WTC11 (cell line): ENCODE data around the gene MAS1. TPM values are rescaled to one million over a fixed set of nuclear protein-coding genes. Genes with fewer than 3 reads are reported as not detected.
"Not testable (repeated sequence)": the region's sequence is repeated elsewhere in the genome, so short reads cannot be mapped to it uniquely, and the experiment has no call there.

Source experiments
- ATAC-seq: fragments of 200-7000 bp; cut with Tn5 transposase; 2 replicates; pipeline ENCODE4 v1.10.0; 2021; ENCODE audit warnings: mild to moderate bottlenecking, moderate library complexity
- CTCF ChIA-PET: fragments of 300-600 bp; sonication (Branson Sonifier 250); formaldehyde crosslinking; loops from one replicate; lab custom pipeline; 2021; ENCODE audit warnings: antibody characterized with exemption; lab: Charles Lee
- POLR2A ChIA-PET: fragments of 350-600 bp; sonication (Branson Sonifier 250); formaldehyde crosslinking; loops from one replicate; lab custom pipeline; 2021; ENCODE audit warnings: antibody characterized with exemption; lab: Charles Lee
- DNase-seq: peaks from one replicate; pipeline ENCODE4 v3.0.0; 2021; ENCODE audit warnings: low spot score
- H3K27ac Mint-ChIP-seq: 2 replicates; pipeline ENCODE4 v1.8.0; 2021; ENCODE audit warnings: mixed read lengths
- H3K27me3 Mint-ChIP-seq: 2 replicates; pipeline ENCODE4 v1.8.0; 2021; ENCODE audit warnings: low read depth, mild to moderate bottlenecking, moderate library complexity, mixed read lengths
- H3K36me3 Mint-ChIP-seq: 2 replicates; pipeline ENCODE4 v1.8.0; 2021; ENCODE audit warnings: mixed read lengths
- H3K4me1 Mint-ChIP-seq: 2 replicates; pipeline ENCODE4 v1.8.0; 2022; ENCODE audit warnings: mixed read lengths
- H3K4me3 Mint-ChIP-seq: 2 replicates; pipeline ENCODE4 v1.8.0; 2021; ENCODE audit warnings: mild to moderate bottlenecking, moderate library complexity, mixed read lengths
- H3K9me3 Mint-ChIP-seq: 2 replicates; pipeline ENCODE4 v1.8.0; 2021; ENCODE audit warnings: mixed read lengths
- GRHL2 ChIP-seq: fragments of 250-450 bp; sonication (Bioruptor Pico); IDR thresholded peaks from 2 replicates; pipeline ENCODE4 v1.8.0; 2022; ENCODE audit warnings: mild to moderate bottlenecking, moderate library complexity; ENCODE audit not compliant: insufficient replicate concordance, severe bottlenecking
- JUN ChIP-seq: sonication (generic); formaldehyde crosslinking; IDR thresholded peaks from 2 replicates; pipeline ENCODE4 v1.8.0; 2023; ENCODE audit warnings: mild to moderate bottlenecking, missing genetic modification reagents
- MYBL2 ChIP-seq: sonication (generic); formaldehyde crosslinking; IDR thresholded peaks from 2 replicates; pipeline ENCODE4 v1.8.1; 2023; ENCODE audit warnings: mild to moderate bottlenecking, moderate library complexity, missing genetic modification reagents
- OVOL2 ChIP-seq: fragments of 250-450 bp; sonication (Bioruptor Pico); IDR thresholded peaks from 2 replicates; pipeline ENCODE4 v1.9.0; 2021; ENCODE audit warnings: mild to moderate bottlenecking, borderline replicate concordance
- PRRX2 ChIP-seq: fragments of 250-450 bp; sonication (Bioruptor Pico); IDR thresholded peaks from 2 replicates; pipeline ENCODE4 v1.8.0; 2021; ENCODE audit warnings: mild to moderate bottlenecking
- RORB ChIP-seq: fragments of 250-450 bp; sonication (Bioruptor Pico); IDR thresholded peaks from 2 replicates; pipeline ENCODE4 v1.9.0; 2021; ENCODE audit warnings: mild to moderate bottlenecking
- SMAD3 ChIP-seq: sonication (generic); formaldehyde crosslinking; IDR thresholded peaks from 2 replicates; pipeline ENCODE4 v1.8.0; 2022; ENCODE audit warnings: missing genetic modification reagents, mild to moderate bottlenecking, borderline replicate concordance
- ZNF121 ChIP-seq: sonication (generic); formaldehyde crosslinking; IDR thresholded peaks from 2 replicates; pipeline ENCODE4 v1.8.0; 2023; ENCODE audit warnings: missing genetic modification reagents
- ZNF416 ChIP-seq: fragments of 250-450 bp; sonication (Bioruptor Pico); IDR thresholded peaks from 2 replicates; pipeline ENCODE4 v1.9.0; 2021; ENCODE audit warnings: mild to moderate bottlenecking, inconsistent platforms
- total RNA-seq: library from RNA; stranded (reverse); gene quantifications from 3 replicates; pipeline ENCODE4 v1.2.3, GENCODE V29; 2021
- TF ChIP-seq, protein P1 (sequence below): sonication (generic); formaldehyde crosslinking; IDR thresholded peaks from 2 replicates; pipeline ENCODE4 v1.8.0; 2023; ENCODE audit warnings: mild to moderate bottlenecking, missing genetic modification reagents
- TF ChIP-seq, protein P2 (sequence below): fragments of 250-450 bp; sonication (Bioruptor Pico); IDR thresholded peaks from 2 replicates; pipeline ENCODE4 v1.8.0; 2021; ENCODE audit warnings: mild to moderate bottlenecking
- TF ChIP-seq, protein P3 (sequence below): sonication (generic); formaldehyde crosslinking; IDR thresholded peaks from 2 replicates; pipeline ENCODE4 v1.8.0; 2022; ENCODE audit warnings: mild to moderate bottlenecking, missing genetic modification reagents
- TF ChIP-seq, protein P4 (sequence below): sonication (generic); formaldehyde crosslinking; IDR thresholded peaks from 2 replicates; pipeline ENCODE4 v1.8.0; 2023; ENCODE audit warnings: missing genetic modification reagents, mild to moderate bottlenecking, borderline replicate concordance
- TF ChIP-seq, protein P5 (sequence below): fragments of 250-450 bp; sonication (Bioruptor Pico); IDR thresholded peaks from 2 replicates; pipeline ENCODE4 v1.9.0; 2021; ENCODE audit warnings: mild to moderate bottlenecking, borderline replicate concordance

Gene MAS1
- total RNA-seq, 1 experiment from 2014 or later = 0.68 TPM

DNA sequence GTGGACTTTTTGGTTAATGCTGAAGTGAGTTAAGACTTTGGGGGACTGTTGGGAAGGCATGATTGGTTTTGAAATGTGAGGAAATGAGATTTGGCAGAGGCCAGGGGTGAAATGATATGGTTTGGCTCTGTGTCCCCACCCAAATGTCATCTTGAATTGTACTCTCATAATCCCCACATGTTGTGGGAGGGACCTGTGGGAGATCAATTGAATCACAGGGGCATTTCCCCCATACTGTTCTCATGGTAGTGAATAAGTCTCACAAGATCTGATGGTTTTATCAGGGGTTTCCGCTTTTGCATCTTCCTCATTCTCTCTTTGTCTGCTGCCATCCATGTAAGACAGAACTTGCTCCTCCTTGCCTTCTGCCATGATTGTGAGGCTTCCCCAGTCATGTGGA lies 40.9 kb upstream of the MAS1 start:
- H3K27ac Mint-ChIP-seq, CTCF ChIA-PET, POLR2A ChIA-PET, H3K27me3 Mint-ChIP-seq, DNase-seq, ATAC-seq, H3K4me1 Mint-ChIP-seq, H3K4me3 Mint-ChIP-seq: not testable (repeated sequence)
- H3K36me3 Mint-ChIP-seq = peaks cover 28% of the 10 kb centered on the region
- peaks cover 35% of the 10 kb centered on the region for H3K9me3 Mint-ChIP-seq

DNA sequence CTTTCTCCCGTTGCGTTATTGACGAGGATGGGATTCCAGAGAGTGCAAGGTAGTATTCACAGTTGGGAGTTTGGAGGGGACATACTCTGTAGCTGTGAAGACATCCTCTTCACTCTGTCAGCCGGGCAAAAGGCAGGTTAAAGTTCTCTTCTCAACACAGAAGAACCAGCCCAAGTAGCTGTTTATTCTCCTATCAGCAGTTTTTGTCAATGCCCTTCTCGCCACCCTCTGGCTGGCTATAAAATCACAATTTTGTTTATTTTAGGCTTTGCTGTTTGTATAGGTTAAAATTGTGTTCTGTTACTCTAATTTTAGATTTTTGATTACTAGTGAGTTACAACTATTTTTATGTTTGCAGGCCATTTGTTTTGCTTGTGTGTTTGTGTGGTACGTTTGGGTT lies 37.9 kb upstream of the MAS1 start:
- ATAC-seq = peak; percentile 74
- Mint-ChIP-seq H3K4me3 (no peak overlapping the region), H3K4me1 (peaks cover 6% of the 10 kb centered on the region; the same call in 1 of the 2 replicates), H3K36me3 (peaks cover 23% of the 10 kb centered on the region), H3K27me3 (peaks cover 5% of the 10 kb centered on the region), H3K9me3 (peaks cover 24% of the 10 kb centered on the region)
- CTCF ChIA-PET = interaction anchor here (0.6 to 1.5 kb wide), 13 partner anchors 18 to 127 kb away, joined by 3 to 18 read pairs (median 3); partner anchors contain the start of genes PNLDC1 and TCP1
- TF ChIP-seq, protein P1, sequence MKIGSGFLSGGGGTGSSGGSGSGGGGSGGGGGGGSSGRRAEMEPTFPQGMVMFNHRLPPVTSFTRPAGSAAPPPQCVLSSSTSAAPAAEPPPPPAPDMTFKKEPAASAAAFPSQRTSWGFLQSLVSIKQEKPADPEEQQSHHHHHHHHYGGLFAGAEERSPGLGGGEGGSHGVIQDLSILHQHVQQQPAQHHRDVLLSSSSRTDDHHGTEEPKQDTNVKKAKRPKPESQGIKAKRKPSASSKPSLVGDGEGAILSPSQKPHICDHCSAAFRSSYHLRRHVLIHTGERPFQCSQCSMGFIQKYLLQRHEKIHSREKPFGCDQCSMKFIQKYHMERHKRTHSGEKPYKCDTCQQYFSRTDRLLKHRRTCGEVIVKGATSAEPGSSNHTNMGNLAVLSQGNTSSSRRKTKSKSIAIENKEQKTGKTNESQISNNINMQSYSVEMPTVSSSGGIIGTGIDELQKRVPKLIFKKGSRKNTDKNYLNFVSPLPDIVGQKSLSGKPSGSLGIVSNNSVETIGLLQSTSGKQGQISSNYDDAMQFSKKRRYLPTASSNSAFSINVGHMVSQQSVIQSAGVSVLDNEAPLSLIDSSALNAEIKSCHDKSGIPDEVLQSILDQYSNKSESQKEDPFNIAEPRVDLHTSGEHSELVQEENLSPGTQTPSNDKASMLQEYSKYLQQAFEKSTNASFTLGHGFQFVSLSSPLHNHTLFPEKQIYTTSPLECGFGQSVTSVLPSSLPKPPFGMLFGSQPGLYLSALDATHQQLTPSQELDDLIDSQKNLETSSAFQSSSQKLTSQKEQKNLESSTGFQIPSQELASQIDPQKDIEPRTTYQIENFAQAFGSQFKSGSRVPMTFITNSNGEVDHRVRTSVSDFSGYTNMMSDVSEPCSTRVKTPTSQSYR (CRISPR knock-in tag) = no peak
- TF ChIP-seq SMAD3 (CRISPR knock-in tag) = no peak
- TF ChIP-seq, protein P2, sequence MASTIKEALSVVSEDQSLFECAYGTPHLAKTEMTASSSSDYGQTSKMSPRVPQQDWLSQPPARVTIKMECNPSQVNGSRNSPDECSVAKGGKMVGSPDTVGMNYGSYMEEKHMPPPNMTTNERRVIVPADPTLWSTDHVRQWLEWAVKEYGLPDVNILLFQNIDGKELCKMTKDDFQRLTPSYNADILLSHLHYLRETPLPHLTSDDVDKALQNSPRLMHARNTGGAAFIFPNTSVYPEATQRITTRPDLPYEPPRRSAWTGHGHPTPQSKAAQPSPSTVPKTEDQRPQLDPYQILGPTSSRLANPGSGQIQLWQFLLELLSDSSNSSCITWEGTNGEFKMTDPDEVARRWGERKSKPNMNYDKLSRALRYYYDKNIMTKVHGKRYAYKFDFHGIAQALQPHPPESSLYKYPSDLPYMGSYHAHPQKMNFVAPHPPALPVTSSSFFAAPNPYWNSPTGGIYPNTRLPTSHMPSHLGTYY (CRISPR knock-in tag) = no peak
- TF ChIP-seq JUN = no peak
- TF ChIP-seq, all 79 proteins: peak for 0
- no peak for DNase-seq
- POLR2A ChIA-PET = interaction anchor here (1.0 kb wide), 2 partner anchors 63 to 91 kb away, joined by 3 to 10 read pairs; partner anchors contain the start of genes ACAT2, MRPL18 and TCP1
- peak overlapping the region; percentile 64; the same call in 1 of the 2 replicates for H3K27ac Mint-ChIP-seq

DNA sequence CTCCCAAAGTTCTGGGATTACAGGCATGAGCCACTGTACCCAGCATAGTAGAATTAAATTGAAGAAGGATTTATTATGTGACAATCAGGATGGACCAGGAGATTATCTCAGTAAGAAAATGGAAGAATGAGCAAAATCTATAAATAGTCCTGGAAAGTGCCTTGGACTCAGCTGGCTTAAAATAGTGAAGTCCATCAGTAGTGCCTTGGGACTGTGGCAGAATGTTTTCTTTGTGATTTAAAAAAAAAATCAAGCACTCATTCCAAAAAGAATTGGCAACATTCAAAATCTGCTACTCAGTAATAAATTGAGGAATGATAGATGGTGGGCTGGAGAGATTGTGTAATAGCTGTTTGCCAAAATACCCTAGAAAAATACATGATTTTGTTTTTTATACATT lies 37.0 kb upstream of the MAS1 start:
- peaks cover 15% of the 10 kb centered on the region for H3K36me3 Mint-ChIP-seq
- no peak overlapping the region for H3K4me3 Mint-ChIP-seq
- H3K27me3 Mint-ChIP-seq = no peaks in the 10 kb centered on the region
- no peak overlapping the region for H3K27ac Mint-ChIP-seq
- no peak for ATAC-seq
- ChIA-PET POLR2A (interaction anchor here (0.5 kb wide), 1 partner anchor 40 kb away, joined by 3 read pairs; no protein-coding TSS in a partner anchor), CTCF (interaction anchor here (0.6 to 1.5 kb wide), 2 partner anchors 65 to 1163 kb away, joined by 8 to 18 read pairs; partner anchors contain the start of gene TCP1)
- H3K4me1 Mint-ChIP-seq = peaks cover 6% of the 10 kb centered on the region; the same call in 1 of the 2 replicates
- peaks cover 16% of the 10 kb centered on the region for H3K9me3 Mint-ChIP-seq
- DNase-seq = no peak
- no peak for TF ChIP-seq PRRX2
- TF ChIP-seq OVOL2 (CRISPR knock-in tag) = no peak
- TF ChIP-seq, protein P3, sequence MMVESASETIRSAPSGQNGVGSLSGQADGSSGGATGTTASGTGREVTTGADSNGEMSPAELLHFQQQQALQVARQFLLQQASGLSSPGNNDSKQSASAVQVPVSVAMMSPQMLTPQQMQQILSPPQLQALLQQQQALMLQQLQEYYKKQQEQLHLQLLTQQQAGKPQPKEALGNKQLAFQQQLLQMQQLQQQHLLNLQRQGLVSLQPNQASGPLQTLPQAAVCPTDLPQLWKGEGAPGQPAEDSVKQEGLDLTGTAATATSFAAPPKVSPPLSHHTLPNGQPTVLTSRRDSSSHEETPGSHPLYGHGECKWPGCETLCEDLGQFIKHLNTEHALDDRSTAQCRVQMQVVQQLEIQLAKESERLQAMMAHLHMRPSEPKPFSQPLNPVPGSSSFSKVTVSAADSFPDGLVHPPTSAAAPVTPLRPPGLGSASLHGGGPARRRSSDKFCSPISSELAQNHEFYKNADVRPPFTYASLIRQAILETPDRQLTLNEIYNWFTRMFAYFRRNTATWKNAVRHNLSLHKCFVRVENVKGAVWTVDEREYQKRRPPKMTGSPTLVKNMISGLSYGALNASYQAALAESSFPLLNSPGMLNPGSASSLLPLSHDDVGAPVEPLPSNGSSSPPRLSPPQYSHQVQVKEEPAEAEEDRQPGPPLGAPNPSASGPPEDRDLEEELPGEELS (CRISPR knock-in tag) = no peak
- TF ChIP-seq, protein P4, sequence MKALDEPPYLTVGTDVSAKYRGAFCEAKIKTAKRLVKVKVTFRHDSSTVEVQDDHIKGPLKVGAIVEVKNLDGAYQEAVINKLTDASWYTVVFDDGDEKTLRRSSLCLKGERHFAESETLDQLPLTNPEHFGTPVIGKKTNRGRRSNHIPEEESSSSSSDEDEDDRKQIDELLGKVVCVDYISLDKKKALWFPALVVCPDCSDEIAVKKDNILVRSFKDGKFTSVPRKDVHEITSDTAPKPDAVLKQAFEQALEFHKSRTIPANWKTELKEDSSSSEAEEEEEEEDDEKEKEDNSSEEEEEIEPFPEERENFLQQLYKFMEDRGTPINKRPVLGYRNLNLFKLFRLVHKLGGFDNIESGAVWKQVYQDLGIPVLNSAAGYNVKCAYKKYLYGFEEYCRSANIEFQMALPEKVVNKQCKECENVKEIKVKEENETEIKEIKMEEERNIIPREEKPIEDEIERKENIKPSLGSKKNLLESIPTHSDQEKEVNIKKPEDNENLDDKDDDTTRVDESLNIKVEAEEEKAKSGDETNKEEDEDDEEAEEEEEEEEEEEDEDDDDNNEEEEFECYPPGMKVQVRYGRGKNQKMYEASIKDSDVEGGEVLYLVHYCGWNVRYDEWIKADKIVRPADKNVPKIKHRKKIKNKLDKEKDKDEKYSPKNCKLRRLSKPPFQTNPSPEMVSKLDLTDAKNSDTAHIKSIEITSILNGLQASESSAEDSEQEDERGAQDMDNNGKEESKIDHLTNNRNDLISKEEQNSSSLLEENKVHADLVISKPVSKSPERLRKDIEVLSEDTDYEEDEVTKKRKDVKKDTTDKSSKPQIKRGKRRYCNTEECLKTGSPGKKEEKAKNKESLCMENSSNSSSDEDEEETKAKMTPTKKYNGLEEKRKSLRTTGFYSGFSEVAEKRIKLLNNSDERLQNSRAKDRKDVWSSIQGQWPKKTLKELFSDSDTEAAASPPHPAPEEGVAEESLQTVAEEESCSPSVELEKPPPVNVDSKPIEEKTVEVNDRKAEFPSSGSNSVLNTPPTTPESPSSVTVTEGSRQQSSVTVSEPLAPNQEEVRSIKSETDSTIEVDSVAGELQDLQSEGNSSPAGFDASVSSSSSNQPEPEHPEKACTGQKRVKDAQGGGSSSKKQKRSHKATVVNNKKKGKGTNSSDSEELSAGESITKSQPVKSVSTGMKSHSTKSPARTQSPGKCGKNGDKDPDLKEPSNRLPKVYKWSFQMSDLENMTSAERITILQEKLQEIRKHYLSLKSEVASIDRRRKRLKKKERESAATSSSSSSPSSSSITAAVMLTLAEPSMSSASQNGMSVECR (CRISPR knock-in tag) = no peak
- no peak for TF ChIP-seq MYBL2 (CRISPR knock-in tag)
- TF ChIP-seq, protein P5, sequence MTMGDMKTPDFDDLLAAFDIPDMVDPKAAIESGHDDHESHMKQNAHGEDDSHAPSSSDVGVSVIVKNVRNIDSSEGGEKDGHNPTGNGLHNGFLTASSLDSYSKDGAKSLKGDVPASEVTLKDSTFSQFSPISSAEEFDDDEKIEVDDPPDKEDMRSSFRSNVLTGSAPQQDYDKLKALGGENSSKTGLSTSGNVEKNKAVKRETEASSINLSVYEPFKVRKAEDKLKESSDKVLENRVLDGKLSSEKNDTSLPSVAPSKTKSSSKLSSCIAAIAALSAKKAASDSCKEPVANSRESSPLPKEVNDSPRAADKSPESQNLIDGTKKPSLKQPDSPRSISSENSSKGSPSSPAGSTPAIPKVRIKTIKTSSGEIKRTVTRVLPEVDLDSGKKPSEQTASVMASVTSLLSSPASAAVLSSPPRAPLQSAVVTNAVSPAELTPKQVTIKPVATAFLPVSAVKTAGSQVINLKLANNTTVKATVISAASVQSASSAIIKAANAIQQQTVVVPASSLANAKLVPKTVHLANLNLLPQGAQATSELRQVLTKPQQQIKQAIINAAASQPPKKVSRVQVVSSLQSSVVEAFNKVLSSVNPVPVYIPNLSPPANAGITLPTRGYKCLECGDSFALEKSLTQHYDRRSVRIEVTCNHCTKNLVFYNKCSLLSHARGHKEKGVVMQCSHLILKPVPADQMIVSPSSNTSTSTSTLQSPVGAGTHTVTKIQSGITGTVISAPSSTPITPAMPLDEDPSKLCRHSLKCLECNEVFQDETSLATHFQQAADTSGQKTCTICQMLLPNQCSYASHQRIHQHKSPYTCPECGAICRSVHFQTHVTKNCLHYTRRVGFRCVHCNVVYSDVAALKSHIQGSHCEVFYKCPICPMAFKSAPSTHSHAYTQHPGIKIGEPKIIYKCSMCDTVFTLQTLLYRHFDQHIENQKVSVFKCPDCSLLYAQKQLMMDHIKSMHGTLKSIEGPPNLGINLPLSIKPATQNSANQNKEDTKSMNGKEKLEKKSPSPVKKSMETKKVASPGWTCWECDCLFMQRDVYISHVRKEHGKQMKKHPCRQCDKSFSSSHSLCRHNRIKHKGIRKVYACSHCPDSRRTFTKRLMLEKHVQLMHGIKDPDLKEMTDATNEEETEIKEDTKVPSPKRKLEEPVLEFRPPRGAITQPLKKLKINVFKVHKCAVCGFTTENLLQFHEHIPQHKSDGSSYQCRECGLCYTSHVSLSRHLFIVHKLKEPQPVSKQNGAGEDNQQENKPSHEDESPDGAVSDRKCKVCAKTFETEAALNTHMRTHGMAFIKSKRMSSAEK (CRISPR knock-in tag) = no peak
- TF ChIP-seq GRHL2 = no peak
- no peak for TF ChIP-seq ZNF416
- no peak for TF ChIP-seq RORB (CRISPR knock-in tag)
- no peak for TF ChIP-seq ZNF121 (CRISPR knock-in tag)
